Measurements from ENCODE around the gene FA2H. TPM values are rescaled to one million over a fixed set of nuclear protein-coding genes. Genes with fewer than 3 reads are reported as not detected.
A peak's percentile ranks its signal among the peaks of the same experiment; 100 is the strongest.

The FA2H gene
- total RNA-seq (2016; rRNA removed; fragmentation: Illumina TruSeq; extraction: Trizol) (not detected in 2 replicates), polyA plus RNA-seq (2011; rRNA removed) (0.09 and 0.20 TPM in 2 replicates), polyA minus RNA-seq (2011; rRNA and poly(A)+ RNA removed; ENCODE audit: low replicate concordance) (42.8 TPM in 1 of 2 replicates, not detected in the other), Bru-seq, nascent RNA (percentile 9 among the genes with signal in this experiment), BruChase-seq, experiment 1, labeled RNA remaining after a 6-hour chase (percentile 8 among the genes with signal in this experiment), BruChase-seq, experiment 2, labeled RNA remaining after a 2-hour chase (percentile 15 among the genes with signal in this experiment)
- not detected in 2 replicates for total RNA-seq (2016; cell fraction: cytosol; rRNA removed; fragmentation: Illumina TruSeq; extraction: Trizol; ENCODE audit: low read depth)
- total RNA-seq (2016; cell fraction: insoluble cytoplasmic fraction; rRNA removed; fragmentation: Illumina TruSeq; extraction: Trizol): not detected in 2 replicates
- total RNA-seq (2016; cell fraction: membrane; rRNA removed; fragmentation: Illumina TruSeq; extraction: Trizol): not detected in 2 replicates
- total RNA-seq (2016; cell fraction: nucleus; rRNA removed; fragmentation: Illumina TruSeq; extraction: Trizol): not detected in 2 replicates
- 0.03 TPM in 1 of 2 replicates, not detected in the other for polyA plus RNA-seq (2011; cell fraction: cytosol; rRNA removed)
- polyA plus RNA-seq (2011; cell fraction: nucleus; rRNA removed): 0.05 TPM in 1 of 2 replicates, not detected in the other
- 0.07 TPM in 1 of 2 replicates, not detected in the other for polyA plus RNA-seq (2012)
- polyA plus RNA-seq (2016; cell fraction: cytosol; fragmentation: Illumina TruSeq; extraction: Trizol; ENCODE audit: low read depth): not detected in 2 replicates
- polyA plus RNA-seq (2016; cell fraction: insoluble cytoplasmic fraction; fragmentation: Illumina TruSeq; extraction: Trizol; ENCODE audit: low read depth): 0.11 TPM in 1 of 2 replicates, not detected in the other
- not detected in 2 replicates for polyA plus RNA-seq (2016; cell fraction: membrane; fragmentation: Illumina TruSeq; extraction: Trizol; ENCODE audit: low read depth)
- 0.38 TPM in 1 of 2 replicates, not detected in the other for polyA plus RNA-seq (2016; cell fraction: nucleus; fragmentation: Illumina TruSeq; extraction: Trizol; ENCODE audit: insufficient read depth, low read depth)
- 0.35 TPM in 1 of 2 replicates, not detected in the other for polyA minus RNA-seq (2011; cell fraction: cytosol; rRNA and poly(A)+ RNA removed)
- not detected in 2 replicates for polyA minus RNA-seq (2011; cell fraction: nucleus; rRNA and poly(A)+ RNA removed)
- long read RNA-seq, experiment 1: 0 reads
- long read RNA-seq, experiment 2: 0 reads

GRCh38 chr16:74774223-74775139 is at the start of gene FA2H:
FA2H (minus strand) TSS chr16:74774820; CDS start chr16:74774755, 65 bp downstream.
- Histone ChIP-seq H3K27me3 (ENCODE audit: control insufficient read depth in 1 of 2, insufficient read depth in 2 of 2, low read length in 2 of 2) (peaks cover 3 to 58% of the 10 kb centered on the region in 2 experiments; a peak in 4 of 5 replicates), H3K36me3 (replicated peaks in 1 of 2; ENCODE audit: control insufficient read depth in 1 of 2, insufficient read depth in 2 of 2, low read length in 2 of 2) (no peaks in the 10 kb centered on the region), H2AFZ (ENCODE audit: low read length) (no peak within 1 kb of the TSS), H3K4me2 (ENCODE audit: low read depth, low read length) (peak within 1 kb of the TSS; percentile 96), H4K20me1 (ENCODE audit: insufficient read depth, low read length) (no peaks in the 10 kb centered on the region), H3K4me1 (ENCODE audit: insufficient read depth, low read length) (peaks cover 22% of the 10 kb centered on the region), H3K27ac (ENCODE audit: extremely low read length, insufficient read depth, low read length) (no peak within 1 kb of the TSS), H3K79me2 (ENCODE audit: insufficient read depth, low read length) (no peaks in the 10 kb centered on the region), H3K4me3 (replicated peaks in 1 of 3; ENCODE audit: insufficient read depth in 1 of 3, low read depth in 2 of 3, low read length in 3 of 3) (peak within 1 kb of the TSS; percentile 45 to 77 (median 56)), H3K9ac (ENCODE audit: insufficient read depth, low read depth, low read length) (peak within 1 kb of the TSS; percentile 8; the same call in 1 of the 2 replicates), H3K9me3 (ENCODE audit: low read length) (no peaks in the 10 kb centered on the region)
- DNase-seq (ENCODE audit: low spot score) (peak; percentile 86), ATAC-seq (peak; percentile 99), FAIRE-seq (peak; percentile 30)
- BruUV-seq (replicated peaks): no TSS peak
- intact Hi-C loops (cut with micrococcal nuclease; ENCODE audit: unreplicated experiment) (loop anchor here (1.0 kb wide), 2 partner anchors 32 to 39 kb away; no protein-coding TSS in a partner anchor), in situ Hi-C loops (cut with HindIII; ENCODE audit: extremely low pct_ligation_motif_present, low pct_unique_long_range_greater_than_20kb) (no loop called here)
- ChIA-PET POLR2A (interaction anchor here (1.1 kb wide), 1 partner anchor 38 kb away, joined by 3 read pairs; no protein-coding TSS in a partner anchor), CTCF (ENCODE audit: low intra/inter-chr PET ratio, low total read pairs) (interaction anchor here (1.4 to 2.3 kb wide), 3 partner anchors 39 to 88 kb away, joined by 5 to 17 read pairs (median 5); no protein-coding TSS in a partner anchor)
- WGBS (ENCODE audit: low lambda C conversion rate): under 1% methylated on average over 20 of the region's 94 CpGs
- TF ChIP-seq ZNF441 (CRISPR knock-in tag; IDR thresholded peaks at IDR 0.05; ENCODE audit: borderline replicate concordance) (peak; percentile 47; the same call in 1 of the 2 replicates), ZNF740 (CRISPR knock-in tag; IDR thresholded peaks at IDR 0.05) (peak; percentile 73; the same call in 1 of the 2 replicates), ZNF207 (IDR thresholded peaks at IDR 0.05; ENCODE audit: borderline replicate concordance) (no peak), ZMYM3 (CRISPR knock-in tag; IDR thresholded peaks at IDR 0.05) (no peak), AHDC1 (CRISPR knock-in tag; IDR thresholded peaks at IDR 0.05; ENCODE audit: borderline replicate concordance) (no peak), ZBTB10 (CRISPR knock-in tag; IDR thresholded peaks at IDR 0.05; ENCODE audit: borderline replicate concordance) (0 out of 2 replicates have a peak, but pooled peaks have one; percentile 27), PTBP1 (IDR thresholded peaks at IDR 0.05; ENCODE audit: low read depth, low read length, poor library complexity, severe bottlenecking) (peak; percentile 53)
